ENCODE data around the gene TAF11. TPM values are rescaled to one million over a fixed set of nuclear protein-coding genes. Genes with fewer than 3 reads are reported as not detected.

Gene TAF11
- total and polyA plus RNA-seq, 12 donors, result 16.3 to 50.2 (median 18.0) TPM

DNA sequence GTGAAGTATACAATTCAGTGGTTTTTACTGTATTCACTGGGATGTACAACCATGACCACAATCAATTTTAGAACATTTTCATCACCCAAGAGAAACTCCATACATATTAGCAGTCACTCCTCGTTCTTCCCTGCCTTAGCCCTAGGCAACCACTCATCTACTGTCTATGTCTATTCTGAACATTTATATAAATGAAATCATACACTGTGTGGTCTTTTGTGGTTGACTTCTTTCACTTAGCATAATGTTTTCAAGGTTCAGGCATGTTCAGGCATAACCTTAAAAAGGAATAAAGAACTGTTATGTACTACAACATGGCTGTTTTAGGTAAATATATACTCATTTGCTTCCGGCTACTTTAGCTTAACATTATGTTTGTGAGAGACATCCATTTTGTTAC is 58.7 kb downstream of the TAF11 start:
- Histone ChIP-seq H3K4me1 (no peaks in the 10 kb centered on the region), H3K27ac (no peak overlapping the region), H3K9me3 (no peaks in the 10 kb centered on the region), H3K27me3 (no peaks in the 10 kb centered on the region), H3K4me3 (no peak overlapping the region), H3K36me3 (peaks cover 0 to 98% (median 39%) of the 10 kb centered on the region in 9 donors)
- whole genome bisulfite sequencing, 2 donors, result 95 to 96% methylated on average over 2 of the region's 2 CpGs
- intact Hi-C loops (cut with DNase I), result no loop called here
- TF ChIP-seq, protein P1, sequence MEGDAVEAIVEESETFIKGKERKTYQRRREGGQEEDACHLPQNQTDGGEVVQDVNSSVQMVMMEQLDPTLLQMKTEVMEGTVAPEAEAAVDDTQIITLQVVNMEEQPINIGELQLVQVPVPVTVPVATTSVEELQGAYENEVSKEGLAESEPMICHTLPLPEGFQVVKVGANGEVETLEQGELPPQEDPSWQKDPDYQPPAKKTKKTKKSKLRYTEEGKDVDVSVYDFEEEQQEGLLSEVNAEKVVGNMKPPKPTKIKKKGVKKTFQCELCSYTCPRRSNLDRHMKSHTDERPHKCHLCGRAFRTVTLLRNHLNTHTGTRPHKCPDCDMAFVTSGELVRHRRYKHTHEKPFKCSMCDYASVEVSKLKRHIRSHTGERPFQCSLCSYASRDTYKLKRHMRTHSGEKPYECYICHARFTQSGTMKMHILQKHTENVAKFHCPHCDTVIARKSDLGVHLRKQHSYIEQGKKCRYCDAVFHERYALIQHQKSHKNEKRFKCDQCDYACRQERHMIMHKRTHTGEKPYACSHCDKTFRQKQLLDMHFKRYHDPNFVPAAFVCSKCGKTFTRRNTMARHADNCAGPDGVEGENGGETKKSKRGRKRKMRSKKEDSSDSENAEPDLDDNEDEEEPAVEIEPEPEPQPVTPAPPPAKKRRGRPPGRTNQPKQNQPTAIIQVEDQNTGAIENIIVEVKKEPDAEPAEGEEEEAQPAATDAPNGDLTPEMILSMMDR (IDR thresholded peaks at IDR 0.05), result no peak
- ATAC-seq, result no peak
- DNase-seq, result no peak

Other genes starting within 250 kb of the TAF11 start
- 100 to 1,000 TPM in 8 of 10 donors, 10 to 100 TPM in 2; 86.9 to 157 (median 114) TPM for gene ILRUN, start 191.3 kb downstream of the TAF11 start, total RNA-seq
- 10 to 100 TPM; 54.9 to 63.0 TPM for gene ILRUN, start 191.3 kb downstream of the TAF11 start, polyA plus RNA-seq
- gene SNRPC, start 130.5 kb downstream of the TAF11 start, total RNA-seq, result 100 to 1,000 TPM; 125 to 204 (median 144) TPM
- 100 to 1,000 TPM; 168 to 224 TPM for gene SNRPC, start 130.5 kb downstream of the TAF11 start, polyA plus RNA-seq
- 10 to 100 TPM; 18.0 to 25.0 (median 21.2) TPM for gene BLTP3A, start 96.0 kb downstream of the TAF11 start, total RNA-seq
- 1 to 10 TPM; 4.1 to 4.5 TPM for gene BLTP3A, start 96.0 kb downstream of the TAF11 start, polyA plus RNA-seq
- 10 to 100 TPM; 24.7 to 36.3 (median 30.9) TPM for gene ANKS1A, start 1.2 kb upstream of the TAF11 start, total RNA-seq
- gene ANKS1A, start 1.2 kb upstream of the TAF11 start, polyA plus RNA-seq, result 10 to 100 TPM in 1 of 2 donors, 1 to 10 TPM in 1; 7.1 to 17.8 TPM